GM23248 (cell line): ENCODE data around the gene FERMT2. TPM values are rescaled to one million over a fixed set of nuclear protein-coding genes. Genes with fewer than 3 reads are reported as not detected.

Source experiments
- DNase-seq: peaks from one replicate; pipeline ENCODE4 v3.0.0-alpha.2; 2015
- H2AFZ ChIP-seq: fragments of 200-600 bp; sonication (generic); 2 replicates; pipeline ENCODE4 v1.6.1; 2016; ENCODE audit warnings: antibody characterized with exemption
- H3F3A ChIP-seq: fragments of 200-600 bp; sonication (generic); 2 replicates; pipeline ENCODE4 v1.6.1; 2016; ENCODE audit warnings: mild to moderate bottlenecking, antibody characterized with exemption, mixed run types; ENCODE audit not compliant: insufficient read depth
- H3K27ac ChIP-seq: fragments of 200-600 bp; sonication (generic); 2 replicates; pipeline ENCODE4 v1.5.1; 2016; ENCODE audit warnings: mild to moderate bottlenecking
- H3K27me3 ChIP-seq: fragments of 200-600 bp; sonication (generic); replicated peaks from 2 replicates; pipeline ENCODE4 v1.6.1; 2016; ENCODE audit warnings: mild to moderate bottlenecking; ENCODE audit not compliant: insufficient read depth
- H3K36me3 ChIP-seq: fragments of 200-600 bp; sonication (generic); 2 replicates; pipeline ENCODE4 v1.6.1; 2016; ENCODE audit warnings: low read depth, mild to moderate bottlenecking
- H3K4me1 ChIP-seq: fragments of 200-600 bp; sonication (generic); 2 replicates; pipeline ENCODE4 v1.6.1; 2016; ENCODE audit warnings: mild to moderate bottlenecking; ENCODE audit not compliant: insufficient read depth
- H3K4me2 ChIP-seq: fragments of 200-600 bp; sonication (generic); one replicate; pipeline ENCODE4 v1.6.1; 2016; ENCODE audit warnings: mild to moderate bottlenecking; ENCODE audit not compliant: unreplicated experiment
- H3K4me3 ChIP-seq: fragments of 200-600 bp; sonication (generic); 2 replicates; pipeline ENCODE4 v1.5.1; 2016; ENCODE audit warnings: mild to moderate bottlenecking
- H3K79me2 ChIP-seq: fragments of 200-600 bp; sonication (generic); 2 replicates; pipeline ENCODE4 v1.6.1; 2016; ENCODE audit warnings: mild to moderate bottlenecking; ENCODE audit not compliant: insufficient read depth
- H3K9ac ChIP-seq: fragments of 200-600 bp; sonication (generic); 2 replicates; pipeline ENCODE4 v1.6.1; 2016; ENCODE audit warnings: mild to moderate bottlenecking
- H3K9me2 ChIP-seq: fragments of 200-600 bp; sonication (generic); 2 replicates; pipeline ENCODE4 v1.6.1; 2016; ENCODE audit warnings: mixed run types, mild to moderate bottlenecking, moderate library complexity; ENCODE audit not compliant: insufficient read depth
- H3K9me3 ChIP-seq: fragments of 200-600 bp; sonication (generic); one replicate; pipeline ENCODE4 v1.6.1; 2017; ENCODE audit warnings: low read depth
- H4K20me1 ChIP-seq: fragments of 200-600 bp; sonication (generic); 2 replicates; pipeline ENCODE4 v1.6.0; 2016; ENCODE audit not compliant: insufficient read depth
- EZH2 ChIP-seq: fragments of 200-600 bp; sonication (generic); IDR thresholded peaks from 2 replicates; pipeline ENCODE4 v1.6.1; 2018; ENCODE audit warnings: antibody characterized with exemption, mild to moderate bottlenecking; ENCODE audit not compliant: insufficient read depth, poor library complexity, severe bottlenecking
- EZH2phosphoT487 ChIP-seq: fragments of 200-600 bp; sonication (generic); IDR thresholded peaks from 2 replicates; pipeline ENCODE4 v1.6.1; 2018; ENCODE audit warnings: antibody characterized with exemption, moderate library complexity, mild to moderate bottlenecking, low read depth; ENCODE audit not compliant: insufficient read depth
- WGBS, 2 experiments: methylation state at CpG; one replicate each; pipeline ENCODE4 v1.1.6; 2015 to 2017; ENCODE audit warnings: low lambda C conversion rate in 2 of 2, low coverage in 1 of 2; ENCODE audit errors: missing lambda C conversion rate in 2 of 2; 5-methylcytosine and 5-hydroxymethylcytosine counted together
- in situ Hi-C: fragments of 300-500 bp; cut with MboI; formaldehyde crosslinking; loops from 2 replicates; pipeline ENCODE4 v1.15.0; 2020
- polyA plus RNA-seq: library from polyadenylated mRNA; unstranded; fragments of >200 nt; fragmentation: Nextera tagmentation; extraction: Ambion mirVana; gene quantifications from 2 replicates; pipeline ENCODE4 v1.2.1, GENCODE V29; 2016
- total RNA-seq: library from RNA; depleted of rRNA; stranded (reverse); fragments of >200 nt; shearing (Covaris generic); gene quantifications from 2 replicates; pipeline ENCODE4 v1.2.3, GENCODE V29; 2014; rRNA removed

The FERMT2 gene
- total RNA-seq, result 217 and 256 TPM in 2 replicates
- polyA plus RNA-seq, result 124 and 126 TPM in 2 replicates

DNA sequence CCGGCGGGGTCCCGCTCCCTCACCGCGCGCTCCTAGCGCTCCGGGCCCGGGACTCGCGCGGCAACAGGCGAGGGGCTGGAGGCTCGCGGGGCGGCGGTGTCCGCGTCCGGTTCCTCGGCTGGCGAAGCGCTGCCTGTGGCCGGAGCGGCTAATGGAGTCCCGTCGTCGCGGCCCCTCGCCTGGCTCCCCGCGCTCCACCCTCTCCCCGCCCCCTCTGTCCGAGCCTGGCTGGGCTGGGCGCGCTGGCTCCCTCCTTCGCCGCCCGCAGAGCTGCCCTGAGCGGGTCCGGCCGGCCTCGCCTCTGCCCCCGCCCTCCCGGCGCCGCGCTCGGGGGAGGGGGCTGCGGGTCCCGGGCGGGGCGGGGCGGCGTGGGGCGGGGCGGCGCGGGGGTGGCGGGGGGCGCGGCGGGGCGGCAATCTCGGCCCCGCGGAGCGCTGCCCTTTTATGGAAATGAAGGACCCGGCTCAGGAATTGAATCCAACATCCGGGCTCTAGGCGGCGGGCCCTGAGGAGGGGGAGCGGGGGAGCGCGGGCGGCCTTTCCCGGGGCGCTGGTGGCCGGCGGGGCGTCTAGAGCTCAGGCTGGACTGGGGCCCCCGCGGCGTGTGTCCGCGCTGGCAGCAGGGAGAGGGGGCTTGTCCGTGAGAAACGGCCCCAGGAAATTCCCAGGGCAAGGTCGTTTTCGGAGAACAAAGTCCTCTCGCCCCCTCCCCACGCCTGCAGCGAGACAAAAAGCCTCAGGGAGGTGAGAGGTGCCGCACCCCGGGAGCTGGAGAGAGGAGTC, at the start of gene FERMT2:
TSS of gene FERMT2 (minus strand) at position 153 of the 783 bp plus-strand sequence. CDS start 482 bp downstream, outside the sequence.
- peak within 1 kb of the TSS; percentile 89 for H3K27ac ChIP-seq
- H3K9me2 ChIP-seq, result no peaks in the 10 kb centered on the region
- H3K9me3 ChIP-seq, result no peaks in the 10 kb centered on the region
- peak within 1 kb of the TSS; percentile 98 for H3K4me2 ChIP-seq
- peaks cover 40% of the 10 kb centered on the region for H3F3A ChIP-seq
- H2AFZ ChIP-seq, result peak within 1 kb of the TSS; percentile 88
- 1 to 3% methylated on average over 21 to 90 of the region's 95 CpGs for WGBS, 2 experiments
- peaks cover 52% of the 10 kb centered on the region for H3K79me2 ChIP-seq
- H3K4me1 ChIP-seq, result peaks cover 21% of the 10 kb centered on the region
- in situ Hi-C loops, result no loop called here
- peak within 1 kb of the TSS; percentile 91 for H3K9ac ChIP-seq
- TF ChIP-seq EZH2phosphoT487 (no peak), EZH2 (no peak)
- H3K4me3 ChIP-seq, result peak within 1 kb of the TSS; percentile 94
- DNase-seq, result peak; percentile 92
- H3K36me3 ChIP-seq, result peaks cover 12% of the 10 kb centered on the region
- peaks cover 18% of the 10 kb centered on the region for H4K20me1 ChIP-seq
- H3K27me3 ChIP-seq, result no peaks in the 10 kb centered on the region

GRCh38 chr14:52998376-52999015, 47.6 kb upstream of the FERMT2 start:
- Histone ChIP-seq H3K9ac (no peak overlapping the region), H3K4me2 (peak overlapping the region; percentile 76), H3K79me2 (no peaks in the 10 kb centered on the region), H4K20me1 (no peaks in the 10 kb centered on the region), H3K9me2 (no peaks in the 10 kb centered on the region), H3K9me3 (no peaks in the 10 kb centered on the region), H3K4me1 (peaks cover 13% of the 10 kb centered on the region), H3K4me3 (peak overlapping the region; percentile 20), H3K27ac (peak overlapping the region; percentile 65), H3K27me3 (no peaks in the 10 kb centered on the region), H3F3A (peaks cover 19% of the 10 kb centered on the region), H3K36me3 (no peaks in the 10 kb centered on the region), H2AFZ (0 out of 2 replicates have a peak overlapping the region, but pooled peaks have one; percentile 8)
- WGBS, 2 experiments, result 14 to 22% methylated on average over 6 of the region's 6 CpGs
- TF ChIP-seq EZH2phosphoT487 (no peak), EZH2 (no peak)
- in situ Hi-C loops, result no loop called here
- DNase-seq, result peak; percentile 95

DNA sequence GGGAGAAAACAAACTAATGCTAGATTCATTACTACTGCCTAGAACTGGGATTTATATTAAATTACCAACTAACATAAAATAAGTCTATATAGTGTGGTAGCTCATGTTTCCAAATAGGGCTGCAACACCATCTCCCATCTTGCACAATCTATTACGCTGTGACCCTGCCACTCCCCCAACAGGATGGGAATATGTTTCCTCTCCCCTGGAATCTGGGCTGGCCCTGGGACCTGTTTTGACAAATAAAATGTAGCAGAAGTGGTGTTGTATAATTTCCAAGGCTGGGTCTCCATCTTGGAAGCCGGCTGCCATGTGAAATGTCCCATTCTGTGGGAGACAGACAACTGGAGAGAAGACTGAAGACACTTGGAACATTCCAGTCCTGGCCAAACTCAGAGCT, 45.6 kb upstream of the FERMT2 start:
- Histone ChIP-seq H3K79me2 (no peaks in the 10 kb centered on the region), H3K36me3 (no peaks in the 10 kb centered on the region), H3K4me1 (peaks cover 13% of the 10 kb centered on the region), H3F3A (peaks cover 19% of the 10 kb centered on the region), H3K9me2 (no peaks in the 10 kb centered on the region), H3K4me2 (no peak overlapping the region), H3K27me3 (no peaks in the 10 kb centered on the region), H3K9me3 (no peaks in the 10 kb centered on the region), H4K20me1 (no peaks in the 10 kb centered on the region), H2AFZ (no peak overlapping the region), H3K9ac (no peak overlapping the region), H3K27ac (no peak overlapping the region), H3K4me3 (no peak overlapping the region)
- WGBS, 2 experiments, result 81 to 83% methylated on average over 2 of the region's 2 CpGs
- TF ChIP-seq EZH2phosphoT487 (no peak), EZH2 (no peak)
- no peak for DNase-seq
- in situ Hi-C loops, result no loop called here

DNA sequence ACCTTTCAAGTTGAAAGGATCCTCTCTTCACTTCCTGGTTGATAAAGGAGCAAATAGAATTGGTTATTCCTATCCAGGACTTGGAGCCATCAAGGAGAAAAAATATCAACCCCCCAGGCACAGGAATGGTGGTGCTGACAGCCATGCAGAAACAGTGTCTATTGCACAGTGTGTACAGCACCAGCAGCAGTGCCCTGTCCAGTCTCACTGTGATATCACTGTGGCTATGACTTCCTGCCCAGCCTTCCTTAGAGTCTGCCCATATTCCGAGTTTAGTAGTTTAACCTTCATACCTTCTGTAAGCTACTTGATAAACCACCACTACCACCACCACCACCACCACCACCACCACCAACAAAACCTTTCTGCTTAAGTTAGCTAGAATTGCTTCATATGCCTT, 45.1 kb upstream of the FERMT2 start:
- TF ChIP-seq EZH2 (no peak), EZH2phosphoT487 (no peak)
- no peak overlapping the region for H3K4me3 ChIP-seq
- H3K9ac ChIP-seq, result no peak overlapping the region
- H3K4me2 ChIP-seq, result no peak overlapping the region
- no peak overlapping the region for H2AFZ ChIP-seq
- 55 to 71% methylated on average over 1 of the region's 1 CpG for WGBS, 2 experiments
- H3K4me1 ChIP-seq, result peaks cover 13% of the 10 kb centered on the region
- in situ Hi-C loops, result no loop called here
- no peaks in the 10 kb centered on the region for H4K20me1 ChIP-seq
- H3K27me3 ChIP-seq, result no peaks in the 10 kb centered on the region
- DNase-seq, result no peak
- H3K27ac ChIP-seq, result no peak overlapping the region
- H3F3A ChIP-seq, result peaks cover 19% of the 10 kb centered on the region
- H3K36me3 ChIP-seq, result no peaks in the 10 kb centered on the region
- H3K9me2 ChIP-seq, result no peaks in the 10 kb centered on the region
- no peaks in the 10 kb centered on the region for H3K9me3 ChIP-seq
- no peaks in the 10 kb centered on the region for H3K79me2 ChIP-seq
